ENCODE data around the gene SLX4. TPM values are rescaled to one million over a fixed set of nuclear protein-coding genes. Genes with fewer than 3 reads are reported as not detected.
"Not testable (repeated sequence)": the region's sequence is repeated elsewhere in the genome, so short reads cannot be mapped to it uniquely, and the experiment has no call there.

Gene SLX4
- total and polyA plus RNA-seq, 9 donors: 3.2 to 5.8 (median 4.4) TPM

DNA sequence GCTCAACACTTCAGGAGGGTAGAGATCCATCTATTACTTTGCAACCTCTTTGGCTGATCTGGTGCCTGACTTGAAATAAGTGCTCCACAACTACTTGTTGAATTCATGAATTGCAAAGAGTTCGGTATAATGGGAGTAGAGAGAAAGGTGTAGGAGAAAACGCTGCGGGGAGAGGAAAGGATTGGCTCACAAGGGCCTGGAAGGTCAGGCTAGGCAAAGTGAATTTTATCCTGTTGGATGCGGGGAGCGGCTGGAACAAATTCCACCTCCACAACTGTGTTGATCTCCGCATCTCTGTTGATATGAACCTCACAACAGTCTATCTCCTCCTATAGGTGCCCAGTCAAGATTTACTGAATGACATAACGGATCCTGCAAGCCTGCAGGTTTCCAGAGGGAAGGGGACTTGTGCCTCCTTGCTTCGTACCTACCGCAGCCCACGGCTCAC lies 684 bp downstream of the SLX4 start:
- Histone ChIP-seq H3K4me1 (ENCODE audit: control insufficient read depth, insufficient read depth, low read length) (peaks cover 14% of the 10 kb centered on the region), H3K4me3 (ENCODE audit: low read length) (peak overlapping the region; percentile 97), H3K27me3 (ENCODE audit: control insufficient read depth, insufficient read depth, low read length) (no peaks in the 10 kb centered on the region), H3K27ac (ENCODE audit: low read length) (peak overlapping the region; percentile 80), H3K36me3 (ENCODE audit: control insufficient read depth, insufficient read depth, low read length) (peaks cover 25% of the 10 kb centered on the region), H3K9me3 (replicated peaks; ENCODE audit: control insufficient read depth, low read depth, low read length) (no peaks in the 10 kb centered on the region)
- WGBS (ENCODE audit: insufficient coverage): 0% methylated on average over 7 of the region's 10 CpGs
- DNase-seq: no peak

GRCh38 chr16:3609895-3610697 lies 1.3 kb downstream of the SLX4 start:
- peak; percentile 32 for DNase-seq
- H3K27ac ChIP-seq (ENCODE audit: low read length): no peak overlapping the region
- peak overlapping the region; percentile 97 for H3K4me3 ChIP-seq (ENCODE audit: low read length)
- H3K9me3 ChIP-seq (replicated peaks; ENCODE audit: control insufficient read depth, low read depth, low read length): no peaks in the 10 kb centered on the region
- peaks cover 14% of the 10 kb centered on the region for H3K4me1 ChIP-seq (ENCODE audit: control insufficient read depth, insufficient read depth, low read length)
- WGBS (ENCODE audit: insufficient coverage): 65% methylated on average over 10 of the region's 14 CpGs
- H3K36me3 ChIP-seq (ENCODE audit: control insufficient read depth, insufficient read depth, low read length): peaks cover 24% of the 10 kb centered on the region
- H3K27me3 ChIP-seq (ENCODE audit: control insufficient read depth, insufficient read depth, low read length): no peaks in the 10 kb centered on the region

- not testable (repeated sequence) for DNase-seq; H3K4me3 ChIP-seq (ENCODE audit: low read length); H3K27ac ChIP-seq (ENCODE audit: low read length); H3K27me3 ChIP-seq (ENCODE audit: control insufficient read depth, insufficient read depth, low read length); H3K9me3 ChIP-seq (replicated peaks; ENCODE audit: control insufficient read depth, low read depth, low read length)
- Histone ChIP-seq H3K36me3 (ENCODE audit: control insufficient read depth, insufficient read depth, low read length) (peaks cover 24% of the 10 kb centered on the region), H3K4me1 (ENCODE audit: control insufficient read depth, insufficient read depth, low read length) (peaks cover 14% of the 10 kb centered on the region)
- 87% methylated on average over 10 of the region's 13 CpGs for WGBS (ENCODE audit: insufficient coverage)
These were observed 2.4 kb downstream of the SLX4 start for GRCh38 chr16:3608976-3609375.

DNA sequence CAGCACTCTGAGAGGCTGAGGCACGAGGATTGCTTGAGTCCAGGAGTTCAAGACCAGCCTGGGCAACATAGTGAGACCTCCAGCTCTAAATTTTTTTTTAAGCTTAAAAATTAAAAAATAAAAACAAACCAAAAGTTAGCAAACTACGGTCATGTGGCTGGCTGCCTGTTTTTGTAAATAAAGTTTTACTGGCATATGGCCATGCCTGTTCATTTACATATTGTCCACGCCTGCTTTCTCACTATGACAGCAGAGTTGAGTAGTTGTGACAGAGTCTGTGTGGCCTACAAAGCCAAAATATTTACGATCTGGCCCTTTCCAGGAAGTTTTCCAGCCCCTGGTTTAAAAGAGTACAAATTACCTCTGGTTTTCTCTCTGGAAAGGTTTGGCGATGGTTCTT lies 3.3 kb downstream of the SLX4 start:
- no peak for DNase-seq
- Histone ChIP-seq H3K9me3 (replicated peaks; ENCODE audit: control insufficient read depth, low read depth, low read length) (no peaks in the 10 kb centered on the region), H3K27ac (ENCODE audit: low read length) (no peak overlapping the region), H3K27me3 (ENCODE audit: control insufficient read depth, insufficient read depth, low read length) (no peaks in the 10 kb centered on the region), H3K36me3 (ENCODE audit: control insufficient read depth, insufficient read depth, low read length) (peaks cover 28% of the 10 kb centered on the region), H3K4me3 (ENCODE audit: low read length) (no peak overlapping the region), H3K4me1 (ENCODE audit: control insufficient read depth, insufficient read depth, low read length) (peaks cover 14% of the 10 kb centered on the region)
- 100% methylated on average over 1 of the region's 5 CpGs for WGBS (ENCODE audit: insufficient coverage)

DNA sequence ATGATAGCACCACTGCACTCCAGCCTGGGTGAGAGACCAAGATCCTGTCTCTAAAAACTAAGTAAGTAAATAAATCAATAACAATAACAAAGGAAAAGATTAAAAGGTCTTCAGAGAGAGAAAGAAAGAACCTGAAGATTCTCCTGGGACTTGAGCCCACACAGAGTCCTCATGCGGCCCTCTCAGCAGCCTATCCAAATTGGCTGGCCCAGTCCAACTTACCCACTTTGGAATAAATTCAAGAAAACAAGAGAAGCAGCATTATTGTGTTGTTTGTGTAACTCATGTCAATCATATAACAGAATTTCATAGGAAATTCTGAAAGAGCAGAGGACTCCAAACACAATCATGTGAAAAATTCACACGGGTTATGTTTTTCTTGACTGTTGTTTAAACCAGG lies 3.8 kb downstream of the SLX4 start:
- Histone ChIP-seq H3K27ac (ENCODE audit: low read length) (no peak overlapping the region), H3K4me1 (ENCODE audit: control insufficient read depth, insufficient read depth, low read length) (peaks cover 12% of the 10 kb centered on the region), H3K27me3 (ENCODE audit: control insufficient read depth, insufficient read depth, low read length) (no peaks in the 10 kb centered on the region), H3K4me3 (ENCODE audit: low read length) (no peak overlapping the region), H3K36me3 (ENCODE audit: control insufficient read depth, insufficient read depth, low read length) (peaks cover 32% of the 10 kb centered on the region), H3K9me3 (replicated peaks; ENCODE audit: control insufficient read depth, low read depth, low read length) (no peaks in the 10 kb centered on the region)
- no peak for DNase-seq
- WGBS (ENCODE audit: insufficient coverage): no CpG with 5 or more reads among the region's 2 CpGs

- no peak overlapping the region for H3K4me3 ChIP-seq (ENCODE audit: low read length)
- H3K9me3 ChIP-seq (replicated peaks; ENCODE audit: control insufficient read depth, low read depth, low read length): no peaks in the 10 kb centered on the region
- 97% methylated on average over 6 of the region's 7 CpGs for WGBS (ENCODE audit: insufficient coverage)
- peaks cover 8% of the 10 kb centered on the region for H3K4me1 ChIP-seq (ENCODE audit: control insufficient read depth, insufficient read depth, low read length)
- no peaks in the 10 kb centered on the region for H3K27me3 ChIP-seq (ENCODE audit: control insufficient read depth, insufficient read depth, low read length)
- H3K27ac ChIP-seq (ENCODE audit: low read length): no peak overlapping the region
- peaks cover 35% of the 10 kb centered on the region for H3K36me3 ChIP-seq (ENCODE audit: control insufficient read depth, insufficient read depth, low read length)
- no peak for DNase-seq
These were observed 4.2 kb downstream of the SLX4 start for GRCh38 chr16:3607161-3607560.

DNA sequence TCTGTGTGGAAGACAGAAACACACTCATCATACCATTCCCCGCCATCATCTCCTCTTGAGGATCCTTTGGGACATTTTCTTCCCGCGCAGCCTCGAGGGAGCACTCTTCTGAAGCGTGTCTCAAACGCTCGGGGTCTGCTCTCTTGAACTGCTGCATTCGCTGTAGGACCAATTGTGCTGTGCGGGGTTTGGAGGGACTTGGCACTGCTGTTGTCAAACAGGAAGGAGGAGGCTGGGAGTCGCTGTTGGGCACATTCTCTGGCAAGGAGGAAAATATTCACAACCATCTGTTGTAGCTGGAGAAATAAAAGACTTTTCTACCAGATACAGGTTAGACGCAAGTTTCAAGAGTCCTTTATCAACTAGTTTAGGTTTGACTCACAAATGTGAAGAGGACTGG lies 5.0 kb downstream of the SLX4 start:
- no peak overlapping the region for H3K4me3 ChIP-seq (ENCODE audit: low read length)
- no peaks in the 10 kb centered on the region for H3K27me3 ChIP-seq (ENCODE audit: control insufficient read depth, insufficient read depth, low read length)
- H3K36me3 ChIP-seq (ENCODE audit: control insufficient read depth, insufficient read depth, low read length): peaks cover 42% of the 10 kb centered on the region
- H3K9me3 ChIP-seq (replicated peaks; ENCODE audit: control insufficient read depth, low read depth, low read length): no peaks in the 10 kb centered on the region
- 89% methylated on average over 7 of the region's 11 CpGs for WGBS (ENCODE audit: insufficient coverage)
- peaks cover 6% of the 10 kb centered on the region for H3K4me1 ChIP-seq (ENCODE audit: control insufficient read depth, insufficient read depth, low read length)
- no peak overlapping the region for H3K27ac ChIP-seq (ENCODE audit: low read length)
- DNase-seq: no peak

GRCh38 chr16:3602320-3602653 lies 9.1 kb downstream of the SLX4 start:
- WGBS (ENCODE audit: insufficient coverage): 92% methylated on average over 7 of the region's 7 CpGs
- Histone ChIP-seq H3K27me3 (ENCODE audit: control insufficient read depth, insufficient read depth, low read length) (no peaks in the 10 kb centered on the region), H3K9me3 (replicated peaks; ENCODE audit: control insufficient read depth, low read depth, low read length) (peaks cover 3% of the 10 kb centered on the region), H3K4me1 (ENCODE audit: control insufficient read depth, insufficient read depth, low read length) (no peaks in the 10 kb centered on the region), H3K4me3 (ENCODE audit: low read length) (no peak overlapping the region), H3K36me3 (ENCODE audit: control insufficient read depth, insufficient read depth, low read length) (peaks cover 67% of the 10 kb centered on the region), H3K27ac (ENCODE audit: low read length) (no peak overlapping the region)
- no peak for DNase-seq

- WGBS (ENCODE audit: insufficient coverage): 90% methylated on average over 9 of the region's 13 CpGs
- no peaks in the 10 kb centered on the region for H3K27me3 ChIP-seq (ENCODE audit: control insufficient read depth, insufficient read depth, low read length)
- H3K4me1 ChIP-seq (ENCODE audit: control insufficient read depth, insufficient read depth, low read length): no peaks in the 10 kb centered on the region
- no peak overlapping the region for H3K4me3 ChIP-seq (ENCODE audit: low read length)
- no peak overlapping the region for H3K27ac ChIP-seq (ENCODE audit: low read length)
- H3K9me3 ChIP-seq (replicated peaks; ENCODE audit: control insufficient read depth, low read depth, low read length): peaks cover 3% of the 10 kb centered on the region
- no peak for DNase-seq
- H3K36me3 ChIP-seq (ENCODE audit: control insufficient read depth, insufficient read depth, low read length): peaks cover 67% of the 10 kb centered on the region
These were observed 9.6 kb downstream of the SLX4 start for GRCh38 chr16:3601614-3602319.

GRCh38 chr16:3599922-3600321 lies 11.5 kb downstream of the SLX4 start:
- 100% methylated on average over 4 of the region's 4 CpGs for WGBS (ENCODE audit: insufficient coverage)
- H3K36me3 ChIP-seq (ENCODE audit: control insufficient read depth, insufficient read depth, low read length): peaks cover 75% of the 10 kb centered on the region
- no peak overlapping the region for H3K4me3 ChIP-seq (ENCODE audit: low read length)
- DNase-seq: no peak
- H3K27me3 ChIP-seq (ENCODE audit: control insufficient read depth, insufficient read depth, low read length): no peaks in the 10 kb centered on the region
- no peak overlapping the region for H3K27ac ChIP-seq (ENCODE audit: low read length)
- H3K9me3 ChIP-seq (replicated peaks; ENCODE audit: control insufficient read depth, low read depth, low read length): peaks cover 3% of the 10 kb centered on the region
- no peaks in the 10 kb centered on the region for H3K4me1 ChIP-seq (ENCODE audit: control insufficient read depth, insufficient read depth, low read length)

Measured in muscle of leg (tissue), 11 donors.